ENCODE data around the gene PMPCA. TPM values are rescaled to one million over a fixed set of nuclear protein-coding genes. Genes with fewer than 3 reads are reported as not detected.

The PMPCA gene
- total and polyA plus RNA-seq, 2 of the 8 experiments (the other 6 are each of a cell fraction or from before 2014, with no cell fraction given): 60.0 to 88.2 TPM

GRCh38 chr9:136392538-136393449 lies 17.7 kb upstream of the PMPCA start (continued):
- TF ChIP-seq EGR1 (IDR thresholded peaks at IDR 0.05; ENCODE audit: borderline replicate concordance, low read depth, low read length): no peak
- TF ChIP-seq JUND (IDR thresholded peaks at IDR 0.05; ENCODE audit: low read length): no peak
- TF ChIP-seq SP1 (IDR thresholded peaks at IDR 0.05; ENCODE audit: low read depth, low read length): no peak
- no peak for TF ChIP-seq ATF2 (IDR thresholded peaks at IDR 0.05; ENCODE audit: low read length)
- no peak for TF ChIP-seq TAF1 (IDR thresholded peaks at IDR 0.05; ENCODE audit: low read depth, low read length)

All from H1 (cell line).